C4-2B (cell line): ENCODE data around the gene AHDC1.
"Not testable (repeated sequence)": the region's sequence is repeated elsewhere in the genome, so short reads cannot be mapped to it uniquely, and the experiment has no call there.

Experiments
- H3K27ac ChIP-seq: fragments of 450-650 bp; 2 replicates; pipeline ENCODE4 v1.5.1; 2017
- CTCF ChIP-seq: fragments of 450-650 bp; conservative IDR thresholded peaks from 2 replicates; pipeline ENCODE4 v1.5.1; 2017; ENCODE audit warnings: mild to moderate bottlenecking
- ZFX ChIP-seq: fragments of 450-650 bp; IDR thresholded peaks from 2 replicates; pipeline ENCODE4 v1.6.1; 2017

Gene AHDC1

GRCh38 chr1:27647328-27647727, 43.4 kb upstream of the AHDC1 start:
- H3K27ac ChIP-seq: no peak overlapping the region
- TF ChIP-seq CTCF (no peak), ZFX (no peak)

- H3K27ac ChIP-seq: no peak overlapping the region
Observed at GRCh38 chr1:27646676-27647075, 42.7 kb upstream of the AHDC1 start.

GRCh38 chr1:27645071-27645415, 41.1 kb upstream of the AHDC1 start:
- no peak overlapping the region for H3K27ac ChIP-seq
- TF ChIP-seq ZFX: no peak
- no peak for TF ChIP-seq CTCF

More at GRCh38 chr1:27646676-27647075, 42.7 kb upstream of the AHDC1 start:
- TF ChIP-seq ZFX (no peak), CTCF (no peak)

GRCh38 chr1:27644369-27645070, 40.6 kb upstream of the AHDC1 start:
- H3K27ac ChIP-seq: no peak overlapping the region
- TF ChIP-seq CTCF: no peak
- no peak for TF ChIP-seq ZFX

GRCh38 chr1:27643600-27644368, 39.8 kb upstream of the AHDC1 start:
- no peak overlapping the region for H3K27ac ChIP-seq
- TF ChIP-seq ZFX (no peak), CTCF (peak; percentile 83)

- not testable (repeated sequence) for H3K27ac ChIP-seq
Observed at GRCh38 chr1:27640514-27640913, 36.6 kb upstream of the AHDC1 start.

- TF ChIP-seq ZFX (no peak), CTCF (no peak)
- H3K27ac ChIP-seq: no peak overlapping the region
Observed at GRCh38 chr1:27638805-27639204, 34.9 kb upstream of the AHDC1 start.
